Mucosa of descending colon (tissue), 3 donors: Measurements from ENCODE around the gene CCDC159. TPM values are rescaled to one million over a fixed set of nuclear protein-coding genes. Genes with fewer than 3 reads are reported as not detected.
"Not testable (repeated sequence)": the region's sequence is repeated elsewhere in the genome, so short reads cannot be mapped to it uniquely, and the experiment has no call there.

ENCODE experiments used
- ATAC-seq: fragments of 200-7000 bp; cut with Tn5 transposase; one replicate; pipeline ENCODE4 v1.9.1; 2020; ENCODE audit warnings: mild to moderate bottlenecking, moderate library complexity
- DNase-seq, 3 donors: peaks; one replicate each; pipeline ENCODE4 v3.0.0-alpha.2; 2020
- H3K36me3 ChIP-seq: fragments of 200-600 bp; one replicate; pipeline ENCODE4 v1.8.0; 2021; ENCODE audit warnings: low read depth, mild to moderate bottlenecking
- H3K4me1 ChIP-seq: fragments of 200-600 bp; one replicate; pipeline ENCODE4 v1.8.0; 2021; ENCODE audit warnings: low read depth, mild to moderate bottlenecking
- H3K4me3 ChIP-seq: fragments of 200-600 bp; one replicate; pipeline ENCODE4 v1.8.0; 2021; ENCODE audit warnings: mild to moderate bottlenecking
- H3K9me3 ChIP-seq: fragments of 200-600 bp; one replicate; pipeline ENCODE4 v1.8.0; 2021; ENCODE audit warnings: mild to moderate bottlenecking
- CTCF ChIP-seq: fragments of 200-600 bp; IDR thresholded peaks from one replicate; pipeline ENCODE4 v1.8.0; 2022; ENCODE audit warnings: antibody characterized with exemption, mild to moderate bottlenecking
- intact Hi-C, 2 donors: fragments of 100-400 bp; cut with DNase I in 1 of 2; cut with micrococcal nuclease in 1 of 2; formaldehyde crosslinking; loops; one replicate each; pipeline versions ENCODE4 v1.11.0 to v1.11.1; 2022; cut with DNase I, micrococcal nuclease
- total RNA-seq, 3 donors: library from RNA; stranded (reverse); fragmentation: NEBNext Ultra II Directional in 2 of 3; extraction: Animal tissue kit (Norgen Biotek cat#: 25700) in 2 of 3; gene quantifications; one replicate each; pipeline versions ENCODE4 v1.2.1 to v1.2.4, GENCODE V29; 2021 to 2023
- donor health status: DM: no; HTN: no; CAD: no; lungs with moderate emphysema.
- donor health status: DM: no; HTN: no; CAD: no.
- donor health status: DM: no; HTN: yes; CAD: no.

Gene CCDC159
- total RNA-seq, 3 donors from 2014 or later, result 27.4 to 40.5 (median 38.8) TPM

GRCh38 chr19:11345122-11345803 is 1.1 kb upstream of the CCDC159 start:
- DNase-seq, result peak in 1 of 3 donors; percentile 45

GRCh38 chr19:11347546-11348039 is 1.3 kb downstream of the CCDC159 start:
- no peak for ATAC-seq

More at GRCh38 chr19:11345122-11345803, 1.1 kb upstream of the CCDC159 start:
- H3K9me3 ChIP-seq, result no peaks in the 10 kb centered on the region
- H3K4me1 ChIP-seq, result peaks cover 25% of the 10 kb centered on the region
- intact Hi-C loops, result no loop called here
- no peak for TF ChIP-seq CTCF
- ATAC-seq, result no peak
- peaks cover 3% of the 10 kb centered on the region for H3K36me3 ChIP-seq
- H3K4me3 ChIP-seq, result no peak overlapping the region

GRCh38 chr19:11349171-11349570 is 2.9 kb downstream of the CCDC159 start:
- Histone ChIP-seq H3K36me3 (peaks cover 3% of the 10 kb centered on the region), H3K4me1 (peaks cover 20% of the 10 kb centered on the region), H3K9me3 (no peaks in the 10 kb centered on the region), H3K4me3 (no peak overlapping the region)
- TF ChIP-seq CTCF, result no peak
- intact Hi-C loops, result no loop called here
- ATAC-seq (no peak), DNase-seq (no peak)

More at GRCh38 chr19:11347546-11348039, 1.3 kb downstream of the CCDC159 start:
- H3K4me3 ChIP-seq, result no peak overlapping the region
- H3K36me3 ChIP-seq, result peaks cover 3% of the 10 kb centered on the region
- no peak for TF ChIP-seq CTCF
- H3K9me3 ChIP-seq, result no peaks in the 10 kb centered on the region
- intact Hi-C loops, result no loop called here
- no peak for DNase-seq
- peaks cover 25% of the 10 kb centered on the region for H3K4me1 ChIP-seq

GRCh38 chr19:11354102-11354501 is 7.8 kb downstream of the CCDC159 start:
- H3K4me1 ChIP-seq, DNase-seq, H3K36me3 ChIP-seq, H3K4me3 ChIP-seq, intact Hi-C loops, ATAC-seq, H3K9me3 ChIP-seq: not testable (repeated sequence)

- no peaks in the 10 kb centered on the region for H3K9me3 ChIP-seq
- no peaks in the 10 kb centered on the region for H3K36me3 ChIP-seq
- intact Hi-C loops, result no loop called here
- DNase-seq, result peak; percentile 92 to 94 (median 94)
- H3K4me3 ChIP-seq, result peak within 1 kb of the TSS; percentile 14
- peak; percentile 98 for ATAC-seq
- TF ChIP-seq CTCF, result no peak
- peaks cover 2% of the 10 kb centered on the region for H3K4me1 ChIP-seq
Measured at GRCh38 chr19:11355160-11356073, 9.1 kb downstream of the CCDC159 start, which contains the start of gene PLPPR2. TSS of gene PLPPR2 (plus strand) at chr19:11355432. CDS start at chr19:11357674, 2,242 bp downstream.

- Histone ChIP-seq H3K36me3 (no peaks in the 10 kb centered on the region), H3K9me3 (no peaks in the 10 kb centered on the region), H3K4me3 (no peak overlapping the region), H3K4me1 (peaks cover 3% of the 10 kb centered on the region)
- no peak for DNase-seq
- ATAC-seq, result no peak
- intact Hi-C loops, result no loop called here
- no peak for TF ChIP-seq CTCF
Measured at GRCh38 chr19:11356074-11356397, 9.7 kb downstream of the CCDC159 start.
